Measurements from ENCODE around the gene LRRC19.

The LRRC19 gene

DNA sequence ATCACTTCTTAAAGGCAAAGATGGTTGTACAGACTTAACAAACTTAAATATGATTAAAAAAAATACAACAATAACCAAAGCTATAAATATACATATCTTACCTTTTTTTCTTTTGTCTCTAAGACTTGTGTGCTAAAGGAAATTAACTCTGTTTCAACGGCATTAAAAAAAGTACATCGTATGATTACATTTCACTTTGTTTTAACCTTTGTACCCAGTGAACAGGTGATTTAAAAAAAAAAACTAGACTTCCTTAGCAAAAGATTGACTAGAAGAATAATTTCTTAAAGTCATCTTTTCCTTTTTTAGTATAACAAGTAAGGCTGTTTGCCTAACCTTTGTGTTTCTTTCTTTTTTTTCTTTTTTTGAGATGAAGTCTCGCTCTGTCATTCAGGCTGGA lies at the start of gene LRRC19:
LRRC19 (minus strand) TSS at position 182 of the 400 bp plus-strand sequence. CDS start 5,978 bp downstream, outside the sequence.
- in situ Hi-C loops (cut with HindIII; ENCODE audit: low pct_ligation_motif_present, low pct_unique_long_range_greater_than_20kb, low sequenced_read_pairs) = no loop called here

DNA sequence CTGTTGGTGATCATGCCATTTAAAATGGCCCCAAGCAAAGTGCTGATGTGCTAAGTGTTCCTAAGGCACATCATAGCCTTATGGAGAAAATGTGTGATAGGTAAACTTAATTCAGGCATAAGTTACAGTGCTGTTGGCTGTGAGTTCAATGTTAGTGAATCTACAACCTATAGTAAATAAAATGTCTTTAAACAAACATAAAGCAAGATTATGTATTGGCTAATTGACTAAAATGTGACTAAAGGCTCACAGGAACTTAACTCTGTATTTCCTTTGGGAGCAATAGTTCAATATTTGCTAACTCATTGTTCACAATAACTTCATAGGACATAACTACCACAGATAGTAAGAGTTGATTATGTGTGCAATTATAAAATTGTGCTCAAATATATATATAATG lies 49.4 kb upstream of the LRRC19 start:
- DNase-seq = no peak
- in situ Hi-C loops (cut with HindIII; ENCODE audit: low pct_ligation_motif_present, low pct_unique_long_range_greater_than_20kb, low sequenced_read_pairs) = no loop called here

More for the DNA sequence above, at the start of gene LRRC19:
- no peak for DNase-seq

GRCh38 chr9:27054125-27054524 lies 48.7 kb upstream of the LRRC19 start:
- no peak for DNase-seq
- in situ Hi-C loops (cut with HindIII; ENCODE audit: low pct_ligation_motif_present, low pct_unique_long_range_greater_than_20kb, low sequenced_read_pairs) = no loop called here

- in situ Hi-C loops (cut with HindIII; ENCODE audit: low pct_ligation_motif_present, low pct_unique_long_range_greater_than_20kb, low sequenced_read_pairs) = no loop called here
- DNase-seq = no peak
Measured at GRCh38 chr9:27053369-27054022, 48.0 kb upstream of the LRRC19 start.

- DNase-seq = no peak
- in situ Hi-C loops (cut with HindIII; ENCODE audit: low pct_ligation_motif_present, low pct_unique_long_range_greater_than_20kb, low sequenced_read_pairs) = no loop called here
Measured at GRCh38 chr9:27047136-27047535, 41.7 kb upstream of the LRRC19 start.

DNA sequence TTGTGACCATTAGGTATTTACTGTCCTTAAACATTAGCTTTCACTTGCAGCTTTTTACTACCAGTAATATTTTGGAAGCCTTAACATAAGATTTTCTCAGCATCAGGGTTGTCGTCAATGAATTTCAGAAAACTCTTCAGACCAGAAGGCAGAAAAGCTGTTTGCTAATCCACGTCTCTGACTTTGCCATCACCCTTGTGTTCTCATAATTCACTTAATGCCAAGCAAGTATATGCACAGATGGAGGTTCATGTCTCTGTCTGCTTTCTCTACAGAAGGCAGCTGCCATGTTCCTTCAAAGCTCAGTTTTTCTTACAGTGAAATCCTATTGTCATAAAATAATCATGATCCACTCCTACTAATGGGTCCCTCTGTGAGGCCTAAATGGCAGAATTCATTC lies 37.7 kb upstream of the LRRC19 start:
- in situ Hi-C loops (cut with HindIII; ENCODE audit: low pct_ligation_motif_present, low pct_unique_long_range_greater_than_20kb, low sequenced_read_pairs) = no loop called here
- DNase-seq = no peak

GRCh38 chr9:27042476-27042875 lies 37.0 kb upstream of the LRRC19 start:
- in situ Hi-C loops (cut with HindIII; ENCODE audit: low pct_ligation_motif_present, low pct_unique_long_range_greater_than_20kb, low sequenced_read_pairs) = no loop called here
- DNase-seq = no peak

DNA sequence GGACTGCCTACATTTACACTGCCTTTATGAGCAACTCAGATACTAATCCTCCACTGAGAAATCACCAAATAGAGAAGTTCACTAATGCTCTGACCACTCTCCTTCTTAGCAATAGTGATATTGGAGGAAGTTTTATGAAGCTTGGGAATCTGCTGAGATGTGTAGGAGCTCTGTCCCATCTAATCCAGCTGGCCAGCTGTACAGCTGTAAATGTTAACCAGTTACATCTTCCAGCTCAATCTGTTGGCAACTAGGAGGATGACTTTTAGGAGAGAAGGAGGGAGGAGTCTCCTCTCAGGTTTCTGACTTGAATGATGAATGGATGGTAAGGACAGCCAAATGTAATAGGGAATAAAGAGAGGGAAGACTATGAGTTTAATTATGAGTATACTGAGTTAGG lies 36.3 kb upstream of the LRRC19 start:
- no peak for DNase-seq
- in situ Hi-C loops (cut with HindIII; ENCODE audit: low pct_ligation_motif_present, low pct_unique_long_range_greater_than_20kb, low sequenced_read_pairs) = no loop called here

DNA sequence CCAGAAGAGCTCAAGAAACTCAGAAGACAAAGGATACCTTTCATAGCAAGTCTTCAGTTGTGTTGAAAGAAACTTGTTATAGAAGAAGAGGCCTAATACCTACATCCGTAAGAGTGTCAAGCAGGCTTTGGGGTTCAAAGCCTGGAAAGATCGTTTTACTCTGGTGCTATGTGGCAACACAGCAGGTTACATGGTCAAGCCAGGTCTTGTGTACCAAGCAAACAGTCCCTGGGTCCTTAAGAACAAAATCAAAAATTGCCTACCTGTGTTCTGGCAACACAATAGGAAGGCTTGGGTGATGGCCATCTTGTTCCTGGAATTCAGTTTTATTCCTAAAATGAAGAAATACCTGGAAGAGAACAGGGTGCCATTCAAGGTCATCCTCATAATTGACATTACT lies 32.0 kb upstream of the LRRC19 start:
- in situ Hi-C loops (cut with HindIII; ENCODE audit: low pct_ligation_motif_present, low pct_unique_long_range_greater_than_20kb, low sequenced_read_pairs) = no loop called here
- DNase-seq = no peak

DNA sequence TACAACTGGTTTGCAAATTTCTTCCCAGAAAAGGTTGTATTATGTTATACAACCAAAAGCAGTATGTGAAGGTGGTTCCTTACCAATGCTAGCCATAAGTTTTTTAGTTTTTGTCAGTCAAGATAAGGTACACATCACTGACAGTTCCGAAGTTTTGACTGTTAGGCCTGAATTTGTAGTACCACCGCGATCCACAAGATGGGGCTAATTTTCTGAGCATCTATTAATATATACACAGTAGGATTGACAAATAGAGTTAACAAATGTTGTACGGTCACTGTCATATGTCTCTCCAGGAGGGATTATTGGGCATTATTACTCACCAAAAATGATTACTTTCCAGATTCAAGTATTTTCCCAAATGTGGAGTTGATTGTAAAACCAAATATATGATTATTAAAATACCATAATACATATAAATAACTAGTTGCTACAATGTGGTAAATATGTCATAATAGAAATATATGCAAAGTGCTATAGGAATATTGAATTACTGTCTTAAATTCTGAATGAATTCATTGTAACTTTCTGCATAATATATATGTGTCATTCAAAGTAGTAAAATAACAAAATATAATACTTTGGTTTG lies 28.4 kb upstream of the LRRC19 start:
- in situ Hi-C loops (cut with HindIII; ENCODE audit: low pct_ligation_motif_present, low pct_unique_long_range_greater_than_20kb, low sequenced_read_pairs) = no loop called here
- DNase-seq = peak; percentile 51

DNA sequence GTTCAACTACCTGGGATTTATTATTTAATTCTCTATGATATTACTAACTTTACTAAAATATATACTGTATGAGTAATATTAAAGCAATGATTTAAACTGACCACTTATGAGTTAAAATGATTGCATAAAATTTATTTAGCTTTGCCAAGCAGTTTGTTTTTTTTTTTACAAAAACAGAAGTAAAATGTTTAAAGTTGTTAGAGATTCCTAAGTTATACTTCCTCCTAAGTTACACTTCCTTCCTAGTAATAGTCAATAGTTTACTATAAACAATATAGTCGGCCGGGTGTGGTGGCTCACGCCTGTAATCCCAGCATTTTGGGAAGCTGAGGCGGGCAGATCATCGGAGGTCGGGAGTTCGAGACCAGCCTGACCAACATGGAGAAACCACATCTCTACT lies 23.7 kb upstream of the LRRC19 start:
- in situ Hi-C loops (cut with HindIII; ENCODE audit: low pct_ligation_motif_present, low pct_unique_long_range_greater_than_20kb, low sequenced_read_pairs) = no loop called here

DNA sequence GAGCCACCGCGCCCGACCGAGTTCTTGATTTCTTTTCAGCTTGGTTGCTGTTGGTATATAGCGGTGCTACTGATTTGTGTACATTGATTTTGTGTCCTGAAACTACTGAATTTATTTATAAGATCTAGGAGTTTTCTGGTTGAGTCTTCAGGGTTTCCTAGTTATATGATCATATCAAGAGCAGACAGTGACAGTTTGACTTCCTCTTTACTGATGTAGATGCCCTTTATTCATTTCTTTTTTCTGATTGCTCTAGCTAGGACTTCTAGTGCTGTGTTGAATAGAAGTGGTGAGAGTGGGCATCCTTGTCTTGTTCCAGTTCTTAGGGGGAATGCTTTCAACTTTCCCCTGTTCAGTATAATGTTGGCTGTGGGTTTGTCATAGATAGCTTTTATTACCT lies 17.4 kb upstream of the LRRC19 start:
- in situ Hi-C loops (cut with HindIII; ENCODE audit: low pct_ligation_motif_present, low pct_unique_long_range_greater_than_20kb, low sequenced_read_pairs) = no loop called here
- DNase-seq = no peak

More for the DNA sequence above, 23.7 kb upstream of the LRRC19 start:
- DNase-seq = no peak

GRCh38 chr9:27019589-27019988 lies 14.1 kb upstream of the LRRC19 start:
- no peak for DNase-seq
- in situ Hi-C loops (cut with HindIII; ENCODE audit: low pct_ligation_motif_present, low pct_unique_long_range_greater_than_20kb, low sequenced_read_pairs) = no loop called here

DNA sequence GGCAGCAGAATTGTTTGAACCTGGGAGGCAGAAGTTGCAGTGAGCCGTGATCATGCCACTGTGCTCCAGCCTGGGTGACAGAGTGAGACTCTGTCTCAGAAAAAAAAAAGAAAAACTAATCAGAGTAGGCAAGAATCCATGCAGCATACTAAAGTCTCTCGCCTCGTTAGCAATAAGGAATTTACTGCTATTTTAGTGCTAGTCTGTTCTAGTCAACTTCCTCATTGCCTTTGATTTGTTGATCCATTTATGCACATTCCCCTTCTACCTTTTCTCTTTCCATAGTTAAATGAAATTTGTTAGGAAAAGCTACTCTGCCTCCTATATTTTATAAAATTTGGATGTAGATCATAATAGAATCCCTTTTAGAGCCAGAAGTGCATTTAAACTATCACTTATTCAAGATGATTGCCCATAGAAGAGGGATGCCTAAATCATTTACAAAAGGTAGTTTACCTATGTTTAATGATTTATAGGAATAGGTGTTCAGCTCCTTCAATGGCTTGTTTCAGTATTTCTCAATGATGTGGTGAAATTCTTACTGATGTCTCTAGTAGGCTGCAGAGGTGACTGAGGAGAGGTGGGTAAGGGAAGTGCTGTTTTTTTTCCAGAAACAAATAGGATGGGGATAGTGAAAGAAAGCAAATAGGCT lies 1.9 kb downstream of the LRRC19 start:
- no peak for DNase-seq
- in situ Hi-C loops (cut with HindIII; ENCODE audit: low pct_ligation_motif_present, low pct_unique_long_range_greater_than_20kb, low sequenced_read_pairs) = no loop called here

GRCh38 chr9:26995810-26996209 lies 9.7 kb downstream of the LRRC19 start:
- DNase-seq = no peak
- in situ Hi-C loops (cut with HindIII; ENCODE audit: low pct_ligation_motif_present, low pct_unique_long_range_greater_than_20kb, low sequenced_read_pairs) = no loop called here

DNA sequence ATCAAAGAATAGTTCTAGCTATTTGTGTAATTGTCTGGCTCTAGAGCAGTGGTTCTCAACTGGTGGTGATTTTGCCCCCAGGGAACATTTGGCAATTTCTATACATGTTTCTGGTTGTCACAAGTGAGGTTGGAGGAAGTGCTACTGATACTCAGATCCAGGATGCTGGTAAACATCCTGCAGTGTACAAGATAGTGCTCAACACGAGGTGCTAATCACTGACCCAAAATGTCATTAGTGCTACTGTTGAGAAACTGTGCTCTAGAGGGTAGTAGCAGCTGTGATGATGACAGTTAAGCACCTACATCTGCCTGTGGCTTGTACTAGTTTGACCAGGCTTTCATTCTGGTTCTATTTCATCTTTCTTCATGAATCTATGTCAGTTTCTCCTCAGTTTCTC lies 22.1 kb downstream of the LRRC19 start:
- no peak for DNase-seq
- in situ Hi-C loops (cut with HindIII; ENCODE audit: low pct_ligation_motif_present, low pct_unique_long_range_greater_than_20kb, low sequenced_read_pairs) = no loop called here

DNA sequence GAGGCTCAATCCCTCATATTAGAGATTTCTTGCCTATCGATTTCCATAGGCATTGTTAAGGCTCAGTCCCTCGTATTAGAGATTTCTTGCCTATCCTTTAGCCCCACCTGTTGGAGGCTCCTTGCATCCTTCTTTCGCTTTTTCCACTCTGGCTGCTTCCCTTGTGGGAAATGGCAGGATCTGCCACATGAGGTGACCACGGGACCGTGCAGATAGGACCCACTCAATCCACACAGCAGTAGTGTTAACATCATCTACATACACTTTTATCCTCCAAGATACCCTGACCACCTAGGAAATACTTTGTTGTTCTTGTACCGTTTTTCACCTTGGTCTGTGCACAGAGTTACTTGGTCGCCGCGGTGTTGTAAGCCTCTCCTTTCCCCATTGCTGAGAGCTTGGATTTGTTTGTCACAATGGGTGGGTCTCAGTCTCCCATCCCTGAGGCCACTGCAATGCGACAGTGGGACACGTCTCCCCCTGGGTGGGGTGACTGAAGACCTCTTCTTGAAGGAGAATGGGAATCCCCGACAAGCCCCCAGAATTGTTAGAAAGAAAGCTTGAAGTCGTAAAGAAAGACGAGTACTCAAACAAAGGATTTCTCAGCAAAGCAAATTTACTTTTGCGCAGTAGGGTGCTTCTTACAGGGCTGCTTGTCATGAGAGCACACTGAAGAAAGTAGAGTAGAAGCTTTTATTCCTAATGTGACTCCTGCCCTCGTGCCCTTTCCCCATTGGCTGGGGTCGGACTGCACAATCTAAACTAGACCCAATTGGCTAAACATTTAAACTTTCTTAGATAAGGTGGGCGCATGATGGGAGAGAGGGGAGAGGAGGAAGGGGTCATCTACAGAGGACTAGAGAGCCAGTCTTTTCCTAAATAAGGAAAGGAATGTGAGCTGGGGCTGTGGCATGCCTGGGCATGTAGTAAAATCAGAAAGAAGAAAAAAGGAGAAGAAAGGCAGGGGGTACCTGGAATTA lies 29.5 kb downstream of the LRRC19 start:
- peak; percentile 71 for DNase-seq
- in situ Hi-C loops (cut with HindIII; ENCODE audit: low pct_ligation_motif_present, low pct_unique_long_range_greater_than_20kb, low sequenced_read_pairs) = no loop called here

DNA sequence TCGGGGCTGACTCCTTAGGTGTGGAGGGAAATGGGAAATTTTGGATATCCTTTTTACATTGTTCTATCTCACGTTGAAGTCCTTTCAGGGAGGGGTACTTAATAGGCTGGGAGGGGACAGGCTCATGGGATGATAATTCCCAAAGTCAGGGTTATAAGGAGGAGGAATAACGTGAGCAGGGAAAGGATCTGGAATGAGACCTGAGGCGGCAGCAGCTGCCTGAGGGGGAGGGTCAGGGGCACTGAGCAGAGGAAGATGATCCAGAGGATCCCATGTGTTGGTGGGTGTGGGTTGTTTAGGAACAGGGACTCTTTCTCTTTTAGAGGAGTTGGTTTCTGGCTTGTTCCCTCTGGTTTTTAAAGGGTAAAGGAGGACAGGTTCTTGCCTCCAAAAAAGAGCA lies 30.5 kb downstream of the LRRC19 start:
- in situ Hi-C loops (cut with HindIII; ENCODE audit: low pct_ligation_motif_present, low pct_unique_long_range_greater_than_20kb, low sequenced_read_pairs) = no loop called here
- DNase-seq = no peak

DNA sequence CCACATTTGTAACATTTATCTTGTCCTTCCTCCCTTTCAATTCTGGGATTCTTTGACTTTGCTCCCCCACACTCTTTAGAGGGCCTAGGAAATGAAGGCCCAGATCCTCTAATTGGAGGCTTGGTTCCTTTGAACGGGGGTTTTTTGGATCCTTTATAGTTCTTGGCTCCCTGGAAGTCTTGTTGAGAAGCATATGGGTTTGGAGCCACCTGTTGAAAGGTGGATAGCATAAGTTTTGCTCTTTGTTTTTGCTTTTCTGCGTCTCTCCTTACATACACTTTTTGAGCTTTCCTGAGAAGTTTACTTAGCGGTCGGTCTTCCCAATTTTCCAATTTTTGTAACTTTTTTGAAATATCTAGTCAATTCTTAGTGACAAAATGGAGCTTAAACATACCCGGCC lies 31.5 kb downstream of the LRRC19 start:
- in situ Hi-C loops (cut with HindIII; ENCODE audit: low pct_ligation_motif_present, low pct_unique_long_range_greater_than_20kb, low sequenced_read_pairs) = no loop called here
- DNase-seq = no peak
